ENCODE measurements around the gene UBXN2A.
A peak's percentile ranks its signal among the peaks of the same experiment; 100 is the strongest.

The UBXN2A gene

GRCh38 chr2:24049485-24050021, 109.3 kb downstream of the UBXN2A start, which contains the start of gene FKBP1B:
Gene FKBP1B, plus strand, starts transcription at chr2:24049741. Its CDS starts 109 bp downstream, at chr2:24049850.
- peak within 1 kb of the TSS; percentile 41 for H3K4me3 ChIP-seq (replicated peaks; ENCODE audit: insufficient read depth, low read length)

GRCh38 chr2:24050041-24050979, 110.0 kb downstream of the UBXN2A start:
- no peak for DNase-seq (ENCODE audit: low read depth in 1 of 2, low spot score in 1 of 2)
- no peak overlapping the region for H3K27ac ChIP-seq (replicated peaks)
- TF ChIP-seq SPI1 (IDR thresholded peaks at IDR 0.05; ENCODE audit: borderline replicate concordance, low read depth) (no peak), GABPA (IDR thresholded peaks at IDR 0.05; ENCODE audit: low read depth) (no peak), POLR2AphosphoS5 (IDR thresholded peaks at IDR 0.05; ENCODE audit: low read depth) (no peak), CTCF (IDR thresholded peaks at IDR 0.05; ENCODE audit: insufficient read depth, low read length) (no peak)
- TF ChIP-seq, protein P1, sequence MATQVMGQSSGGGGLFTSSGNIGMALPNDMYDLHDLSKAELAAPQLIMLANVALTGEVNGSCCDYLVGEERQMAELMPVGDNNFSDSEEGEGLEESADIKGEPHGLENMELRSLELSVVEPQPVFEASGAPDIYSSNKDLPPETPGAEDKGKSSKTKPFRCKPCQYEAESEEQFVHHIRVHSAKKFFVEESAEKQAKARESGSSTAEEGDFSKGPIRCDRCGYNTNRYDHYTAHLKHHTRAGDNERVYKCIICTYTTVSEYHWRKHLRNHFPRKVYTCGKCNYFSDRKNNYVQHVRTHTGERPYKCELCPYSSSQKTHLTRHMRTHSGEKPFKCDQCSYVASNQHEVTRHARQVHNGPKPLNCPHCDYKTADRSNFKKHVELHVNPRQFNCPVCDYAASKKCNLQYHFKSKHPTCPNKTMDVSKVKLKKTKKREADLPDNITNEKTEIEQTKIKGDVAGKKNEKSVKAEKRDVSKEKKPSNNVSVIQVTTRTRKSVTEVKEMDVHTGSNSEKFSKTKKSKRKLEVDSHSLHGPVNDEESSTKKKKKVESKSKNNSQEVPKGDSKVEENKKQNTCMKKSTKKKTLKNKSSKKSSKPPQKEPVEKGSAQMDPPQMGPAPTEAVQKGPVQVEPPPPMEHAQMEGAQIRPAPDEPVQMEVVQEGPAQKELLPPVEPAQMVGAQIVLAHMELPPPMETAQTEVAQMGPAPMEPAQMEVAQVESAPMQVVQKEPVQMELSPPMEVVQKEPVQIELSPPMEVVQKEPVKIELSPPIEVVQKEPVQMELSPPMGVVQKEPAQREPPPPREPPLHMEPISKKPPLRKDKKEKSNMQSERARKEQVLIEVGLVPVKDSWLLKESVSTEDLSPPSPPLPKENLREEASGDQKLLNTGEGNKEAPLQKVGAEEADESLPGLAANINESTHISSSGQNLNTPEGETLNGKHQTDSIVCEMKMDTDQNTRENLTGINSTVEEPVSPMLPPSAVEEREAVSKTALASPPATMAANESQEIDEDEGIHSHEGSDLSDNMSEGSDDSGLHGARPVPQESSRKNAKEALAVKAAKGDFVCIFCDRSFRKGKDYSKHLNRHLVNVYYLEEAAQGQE (IDR thresholded peaks at IDR 0.05; ENCODE audit: insufficient replicate concordance, low read depth), result no peak
- H3K4me3 ChIP-seq (replicated peaks; ENCODE audit: insufficient read depth, low read length), result peak overlapping the region; percentile 41
- peaks cover 31% of the 10 kb centered on the region for H3K27me3 ChIP-seq (ENCODE audit: insufficient read depth, poor library complexity, severe bottlenecking)

More at GRCh38 chr2:24049485-24050021, 109.3 kb downstream of the UBXN2A start, which contains the start of gene FKBP1B:
- TF ChIP-seq GABPA (IDR thresholded peaks at IDR 0.05; ENCODE audit: low read depth), result no peak
- no peak for TF ChIP-seq CTCF (IDR thresholded peaks at IDR 0.05; ENCODE audit: insufficient read depth, low read length)
- TF ChIP-seq, protein P1 (IDR thresholded peaks at IDR 0.05; ENCODE audit: insufficient replicate concordance, low read depth), result no peak
- no peak for TF ChIP-seq SPI1 (IDR thresholded peaks at IDR 0.05; ENCODE audit: borderline replicate concordance, low read depth)
- TF ChIP-seq POLR2AphosphoS5 (IDR thresholded peaks at IDR 0.05; ENCODE audit: low read depth), result no peak
- no peak for DNase-seq (ENCODE audit: low read depth in 1 of 2, low spot score in 1 of 2)
- H3K27me3 ChIP-seq (ENCODE audit: insufficient read depth, poor library complexity, severe bottlenecking), result peaks cover 31% of the 10 kb centered on the region
- no peak within 1 kb of the TSS for H3K27ac ChIP-seq (replicated peaks)

GRCh38 chr2:24051833-24052232, 111.6 kb downstream of the UBXN2A start:
- Histone ChIP-seq H3K27me3 (ENCODE audit: insufficient read depth, poor library complexity, severe bottlenecking) (peaks cover 31% of the 10 kb centered on the region), H3K27ac (replicated peaks) (no peak overlapping the region), H3K4me3 (replicated peaks; ENCODE audit: insufficient read depth, low read length) (no peak overlapping the region)
- TF ChIP-seq SPI1 (IDR thresholded peaks at IDR 0.05; ENCODE audit: borderline replicate concordance, low read depth) (no peak), GABPA (IDR thresholded peaks at IDR 0.05; ENCODE audit: low read depth) (no peak), CTCF (IDR thresholded peaks at IDR 0.05; ENCODE audit: insufficient read depth, low read length) (no peak), POLR2AphosphoS5 (IDR thresholded peaks at IDR 0.05; ENCODE audit: low read depth) (no peak)
- TF ChIP-seq, protein P1 (IDR thresholded peaks at IDR 0.05; ENCODE audit: insufficient replicate concordance, low read depth), result no peak
- DNase-seq (ENCODE audit: low read depth in 1 of 2, low spot score in 1 of 2), result no peak
